SK-N-SH (cell line): ENCODE measurements around the gene ADD1.

Source experiments
- CTCF ChIP-seq: fragments of 200-600 bp; sonication (generic); IDR thresholded peaks from 2 replicates; pipeline ENCODE4 v1.6.1; 2017; ENCODE audit warnings: antibody characterized with exemption, mild to moderate bottlenecking, moderate library complexity
- EP300 ChIP-seq, 2 experiments: IDR thresholded peaks; 2 replicates each; pipeline versions ENCODE4 v1.4.0 to v1.6.1; 2012; ENCODE audit warnings: borderline replicate concordance in 1 of 2, low read depth in 1 of 2, low read length in 1 of 2
- EZH2phosphoT487 ChIP-seq: fragments of 200-600 bp; sonication (generic); IDR thresholded peaks from 2 replicates; pipeline ENCODE4 v1.6.1; 2017; ENCODE audit warnings: low read depth, mixed run types, mild to moderate bottlenecking, antibody characterized with exemption, moderate library complexity, borderline replicate concordance
- FOXJ3 ChIP-seq: sonication (generic); formaldehyde crosslinking; IDR thresholded peaks from 2 replicates; pipeline ENCODE4 v1.5.1; 2020; ENCODE audit warnings: mild to moderate bottlenecking, missing genetic modification reagents
- FOXM1 ChIP-seq: IDR thresholded peaks from 2 replicates; pipeline ENCODE4 v1.4.0; 2012; ENCODE audit warnings: low read depth, mild to moderate bottlenecking
- JUND ChIP-seq: IDR thresholded peaks from 2 replicates; pipeline ENCODE4 v1.4.0; 2012
- MAX ChIP-seq: IDR thresholded peaks from 2 replicates; pipeline ENCODE4 v1.4.0; 2012; ENCODE audit warnings: low read depth
- NFIC ChIP-seq: IDR thresholded peaks from 2 replicates; pipeline ENCODE4 v1.4.0; 2012; ENCODE audit warnings: borderline replicate concordance
- POLR2AphosphoS5 ChIP-seq: IDR thresholded peaks from 2 replicates; pipeline ENCODE4 v1.6.1; 2012; ENCODE audit warnings: low read depth, low read length
- REST ChIP-seq: IDR thresholded peaks from 2 replicates; pipeline ENCODE4 v1.6.1; 2012; ENCODE audit warnings: mild to moderate bottlenecking, low read depth, low read length, moderate library complexity
- TAF1 ChIP-seq: IDR thresholded peaks from 2 replicates; pipeline ENCODE4 v1.6.1; 2012; ENCODE audit warnings: low read depth, mild to moderate bottlenecking, low read length, moderate library complexity, borderline replicate concordance
- TCF12 ChIP-seq: IDR thresholded peaks from 2 replicates; pipeline ENCODE4 v1.4.0; 2012
- YY1 ChIP-seq: IDR thresholded peaks from 2 replicates; pipeline ENCODE4 v1.4.0; 2012; ENCODE audit warnings: low read depth, mild to moderate bottlenecking

DNA sequence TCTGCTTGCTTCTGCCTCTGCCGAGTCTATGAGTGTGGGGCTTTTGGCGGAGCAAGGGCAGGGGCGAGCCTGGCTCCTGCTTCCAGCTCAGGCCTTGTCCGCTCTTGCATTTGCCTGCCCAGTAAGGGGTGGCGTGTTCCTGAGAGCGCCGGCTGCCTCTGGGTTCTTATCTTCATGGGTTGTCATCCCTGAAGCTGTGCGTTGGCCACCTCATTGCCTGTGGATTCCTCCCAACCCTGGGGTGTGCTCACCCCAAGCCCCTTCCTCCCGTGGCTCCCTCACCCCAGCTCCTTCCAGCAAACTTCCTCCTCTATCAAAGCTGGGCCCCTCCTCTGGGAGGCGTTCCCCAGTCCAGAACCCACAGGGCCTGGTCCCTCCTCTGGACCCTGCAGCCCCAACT is 33.3 kb upstream of the ADD1 start:
- TF ChIP-seq MAX (no peak), CTCF (no peak), EZH2phosphoT487 (no peak), FOXM1 (no peak), JUND (no peak), POLR2AphosphoS5 (no peak), TAF1 (no peak), FOXJ3 (no peak), TCF12 (no peak), EP300 (IDR thresholded peaks at IDR 0.05; ENCODE audit: borderline replicate concordance in 1 of 2, low read depth in 1 of 2, low read length in 1 of 2) (no peak), YY1 (no peak), NFIC (no peak), REST (no peak)
